Erythroblast (primary cell): ENCODE data around the gene MOGAT3.

Source experiments
- GATA1 ChIP-seq: IDR thresholded peaks from 2 replicates; pipeline ENCODE4 v1.6.1; 2011; ENCODE audit warnings: low read depth, mild to moderate bottlenecking, control low read depth, low read length, moderate library complexity
- POLR2A ChIP-seq: IDR thresholded peaks from 2 replicates; pipeline ENCODE4 v1.6.1; 2011; ENCODE audit warnings: mild to moderate bottlenecking, low read length

DNA sequence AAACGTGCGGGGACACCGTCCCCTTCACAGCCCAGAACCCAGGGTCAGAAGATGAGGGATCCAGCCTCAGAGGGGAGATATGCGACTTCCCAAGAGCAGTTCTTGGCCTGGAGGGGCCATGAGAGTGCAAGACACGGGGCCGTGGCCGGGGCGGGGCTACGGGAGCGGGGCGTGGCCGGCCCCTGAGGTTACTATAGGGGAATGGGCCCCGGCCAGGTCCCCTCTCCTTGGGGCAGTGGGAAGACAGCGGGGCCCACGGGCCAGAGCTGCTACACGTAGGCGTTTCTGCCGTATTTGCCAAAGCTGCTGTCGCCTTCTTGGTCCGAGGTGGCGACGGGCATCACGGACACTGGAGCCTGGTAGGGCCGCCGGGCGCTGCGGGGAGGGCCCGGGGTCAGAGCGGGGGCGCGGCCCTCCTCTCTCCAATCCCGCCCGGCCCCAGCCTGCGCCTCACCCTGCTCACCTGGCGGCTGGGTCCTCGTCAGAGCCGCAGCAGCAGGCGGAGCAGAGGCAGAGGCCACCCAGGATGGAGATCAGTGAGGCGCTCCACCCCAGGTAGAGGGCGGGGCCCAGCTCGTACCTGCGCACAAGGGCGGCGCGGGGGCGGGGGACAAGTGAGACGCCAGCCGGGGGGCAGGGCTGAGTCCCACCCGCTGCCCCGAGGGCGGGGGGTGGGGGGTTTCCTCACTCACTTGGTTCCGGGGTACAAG lies 31.5 kb upstream of the MOGAT3 start:
- TF ChIP-seq POLR2A (no peak), GATA1 (no peak)
